Measurements from ENCODE around the gene SERAC1.

SERAC1 gene

GRCh38 chr6:158078320-158078719 lies 89.7 kb downstream of the SERAC1 start:
- DNase-seq (ENCODE audit: insufficient read length, low spot score) (no peak), FAIRE-seq (no peak)
- no peak for TF ChIP-seq CTCF (IDR thresholded peaks at IDR 0.05; ENCODE audit: insufficient read depth, missing control alignments)

- FAIRE-seq (no peak), DNase-seq (ENCODE audit: insufficient read length, low spot score) (no peak)
- no peak for TF ChIP-seq CTCF (IDR thresholded peaks at IDR 0.05; ENCODE audit: insufficient read depth, missing control alignments)
Measured at GRCh38 chr6:158077676-158078075, 90.4 kb downstream of the SERAC1 start.

DNA sequence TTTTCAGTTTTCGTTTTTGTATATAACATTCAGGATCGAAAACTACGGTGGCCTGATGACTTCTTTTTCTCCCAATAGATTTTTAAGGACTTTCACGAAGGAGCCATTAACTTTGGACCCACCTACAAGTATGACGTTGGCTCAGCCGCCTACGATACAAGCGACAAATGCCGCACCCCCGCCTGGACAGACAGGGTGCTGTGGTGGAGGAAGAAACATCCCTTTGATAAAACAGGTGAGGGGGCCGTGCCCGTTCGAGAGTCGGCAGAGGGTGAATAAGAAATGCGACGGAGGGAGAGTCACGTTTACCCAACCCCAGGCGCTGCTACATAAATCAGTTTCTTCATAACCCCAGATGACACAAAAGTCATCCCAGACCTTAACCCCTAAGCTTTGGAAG lies 91.5 kb downstream of the SERAC1 start:
- DNase-seq (ENCODE audit: insufficient read length, low spot score) (no peak), FAIRE-seq (no peak)
- TF ChIP-seq CTCF (IDR thresholded peaks at IDR 0.05; ENCODE audit: insufficient read depth, missing control alignments): no peak

DNA sequence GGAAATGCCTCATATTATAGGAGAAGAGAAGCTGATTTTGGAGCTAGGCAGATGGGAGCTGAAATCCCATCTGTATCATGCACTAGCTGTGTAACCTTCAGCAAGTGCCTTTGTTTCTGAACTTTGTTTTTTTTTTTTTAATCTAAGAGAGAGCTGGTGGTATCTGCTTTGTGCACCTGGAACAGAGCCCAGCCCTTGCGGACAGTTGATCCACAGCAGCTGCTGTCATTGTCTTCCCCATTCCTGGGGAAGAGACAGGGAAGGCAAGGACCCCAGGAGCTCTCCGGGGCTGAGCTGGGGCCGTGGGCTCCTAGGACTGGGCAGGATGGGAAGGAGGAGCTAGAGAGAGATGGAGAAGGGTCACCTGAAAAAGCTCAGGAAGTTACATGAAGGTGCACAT lies 94.3 kb downstream of the SERAC1 start:
- no peak for FAIRE-seq
- TF ChIP-seq CTCF (IDR thresholded peaks at IDR 0.05; ENCODE audit: insufficient read depth, missing control alignments): no peak
- no peak for DNase-seq (ENCODE audit: insufficient read length, low spot score)

DNA sequence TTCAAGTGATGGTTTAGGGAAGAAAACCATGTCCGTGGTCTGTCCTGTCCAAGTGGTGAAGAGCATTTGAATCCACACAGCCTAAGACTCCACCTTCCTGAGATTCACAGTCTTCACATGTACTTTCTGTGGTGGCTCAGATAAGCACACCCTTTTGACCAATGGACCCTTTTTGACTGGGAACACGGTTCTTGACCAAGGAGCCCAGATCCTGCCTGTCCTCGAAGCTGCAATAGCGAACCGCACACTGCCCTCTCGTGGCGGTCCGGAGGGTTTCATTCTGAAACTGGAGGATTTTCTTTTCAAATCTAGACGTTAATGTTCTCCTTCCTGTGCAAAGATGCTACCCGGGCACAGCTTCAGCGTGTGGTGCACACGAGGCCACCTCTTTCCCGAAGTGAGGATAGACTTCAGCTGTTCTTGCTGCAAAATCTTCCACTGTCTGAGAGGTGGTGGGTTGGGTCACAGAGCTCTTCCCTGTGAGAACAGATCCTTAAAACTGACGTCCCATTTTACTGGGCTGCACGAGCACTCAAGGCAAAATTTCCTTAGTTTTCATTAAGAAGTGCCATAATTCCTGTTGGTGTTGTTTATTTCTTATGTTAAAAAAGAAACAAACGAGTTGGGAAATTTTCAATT lies 95.9 kb downstream of the SERAC1 start:
- peak; percentile 95 for TF ChIP-seq CTCF (IDR thresholded peaks at IDR 0.05; ENCODE audit: insufficient read depth, missing control alignments)
- peak; percentile 77 for FAIRE-seq
- DNase-seq (ENCODE audit: insufficient read length, low spot score): peak; percentile 89

DNA sequence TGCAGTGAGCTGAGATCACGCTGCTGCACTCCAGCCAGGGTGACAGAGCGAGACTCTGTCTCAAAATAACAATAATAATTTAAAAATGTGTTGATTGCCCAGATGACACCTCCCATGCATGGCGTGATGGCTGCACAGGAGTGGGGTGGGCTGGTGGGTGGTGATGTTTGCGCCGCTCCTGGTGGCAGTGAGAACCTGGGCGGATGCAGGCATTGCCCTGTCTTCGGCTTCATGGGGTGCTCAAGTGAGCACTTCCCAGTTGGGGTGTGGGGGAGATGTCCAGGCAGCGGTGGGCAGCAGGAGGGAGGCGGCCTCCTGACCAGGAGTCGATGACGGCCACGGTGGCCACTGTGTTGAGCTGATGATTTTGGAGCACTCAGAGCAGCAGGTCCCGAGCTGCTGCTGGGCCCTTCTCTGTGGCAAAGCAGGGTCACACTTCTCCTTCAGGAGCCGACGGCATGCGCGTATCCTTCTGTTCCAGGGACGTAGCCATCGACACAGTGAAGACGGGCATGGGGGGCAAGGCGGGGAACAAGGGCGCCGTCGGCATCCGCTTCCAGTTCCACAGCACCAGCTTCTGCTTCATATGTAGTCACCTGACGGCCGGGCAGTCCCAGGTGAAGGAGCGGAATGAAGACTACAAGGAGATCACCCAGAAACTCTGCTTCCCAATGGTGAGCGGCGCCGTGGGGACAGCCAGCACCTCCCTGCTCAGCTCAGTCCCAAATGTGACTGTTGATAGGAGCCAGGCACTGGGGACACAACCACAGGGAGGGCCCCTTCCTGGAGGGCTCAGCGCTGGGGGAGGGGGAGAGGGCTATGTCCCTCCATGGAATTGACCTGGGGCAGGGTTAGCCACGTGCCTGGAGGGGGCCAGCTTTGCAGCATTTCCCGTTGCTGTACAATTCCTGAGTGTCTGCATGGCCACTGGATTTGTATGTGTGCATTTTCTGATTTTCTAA lies 96.7 kb downstream of the SERAC1 start:
- no peak for FAIRE-seq
- TF ChIP-seq CTCF (IDR thresholded peaks at IDR 0.05; ENCODE audit: insufficient read depth, missing control alignments): no peak
- DNase-seq (ENCODE audit: insufficient read length, low spot score): no peak

DNA sequence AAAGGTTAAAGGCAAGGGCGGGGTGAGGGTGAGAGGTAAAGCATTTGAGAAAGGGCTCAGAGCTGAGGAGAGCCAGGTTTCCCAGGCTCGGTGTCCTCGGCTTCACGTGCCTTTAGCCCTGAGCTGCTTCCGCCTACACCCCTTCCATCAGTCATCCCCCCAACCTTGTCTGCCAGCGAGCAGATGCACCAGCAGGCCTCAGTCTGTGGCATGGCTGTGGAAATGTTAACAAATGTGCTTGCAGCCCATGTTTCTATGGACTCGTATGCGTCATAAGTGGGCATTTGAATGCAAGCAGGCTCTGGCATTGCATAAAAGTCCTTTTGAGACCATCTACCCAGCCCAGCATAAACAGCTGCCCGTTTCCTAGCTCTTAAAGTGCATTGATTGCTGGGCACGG lies 97.5 kb downstream of the SERAC1 start:
- DNase-seq (ENCODE audit: insufficient read length, low spot score) (no peak), FAIRE-seq (no peak)
- no peak for TF ChIP-seq CTCF (IDR thresholded peaks at IDR 0.05; ENCODE audit: insufficient read depth, missing control alignments)
